SK-N-MC (cell line): ENCODE measurements around the gene TEX14.

Experiments
- EZH2 ChIP-seq: fragments of 200-600 bp; sonication (generic); IDR thresholded peaks from one replicate; pipeline ENCODE4 v1.6.1; 2017; ENCODE audit warnings: antibody characterized with exemption
- FOXP2 ChIP-seq: optimal IDR thresholded peaks from 2 replicates; pipeline ENCODE3; 2011; ENCODE audit warnings: mild to moderate bottlenecking, moderate library complexity; ENCODE audit not compliant: insufficient read depth; ENCODE audit errors: extremely low read length, control extremely low read depth
- POLR2AphosphoS5 ChIP-seq: IDR thresholded peaks from 2 replicates; pipeline ENCODE4 v1.6.1; 2012; ENCODE audit warnings: mild to moderate bottlenecking, low read depth, low read length, borderline replicate concordance

DNA sequence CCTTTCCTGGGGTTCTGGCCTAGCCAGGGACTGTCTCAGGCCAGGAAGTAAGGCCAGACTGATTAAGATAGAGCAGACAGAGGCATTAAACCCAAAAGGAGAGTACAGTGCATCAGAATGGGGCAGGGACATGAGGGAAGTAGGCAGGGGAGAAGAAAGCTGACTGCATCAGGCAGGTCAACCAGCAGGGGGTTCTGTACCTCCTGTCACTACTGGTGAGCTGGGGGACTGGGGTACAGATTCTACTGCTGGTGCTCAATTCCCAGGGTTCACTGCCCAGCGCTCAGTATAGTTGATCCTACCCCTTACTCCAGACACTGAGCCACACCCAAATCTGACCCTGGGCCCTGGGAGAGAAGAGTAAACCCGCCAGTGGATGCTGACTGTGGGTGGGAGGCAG lies 164.5 kb downstream of the TEX14 start:
- no peak for TF ChIP-seq POLR2AphosphoS5
- no peak for TF ChIP-seq EZH2
- no peak for TF ChIP-seq FOXP2
